Mucosa of descending colon (tissue), 3 donors: ENCODE results near the gene MPIG6B. TPM values are rescaled to one million over a fixed set of nuclear protein-coding genes. Genes with fewer than 3 reads are reported as not detected.
"Not testable (repeated sequence)": the region's sequence is repeated elsewhere in the genome, so short reads cannot be mapped to it uniquely, and the experiment has no call there.

Experiments
- ATAC-seq: fragments of 200-7000 bp; cut with Tn5 transposase; one replicate; pipeline ENCODE4 v1.9.1; 2020; ENCODE audit warnings: mild to moderate bottlenecking, moderate library complexity
- DNase-seq, 3 donors: peaks; one replicate each; pipeline ENCODE4 v3.0.0-alpha.2; 2020
- H3K36me3 ChIP-seq: fragments of 200-600 bp; one replicate; pipeline ENCODE4 v1.8.0; 2021; ENCODE audit warnings: low read depth, mild to moderate bottlenecking
- H3K4me1 ChIP-seq: fragments of 200-600 bp; one replicate; pipeline ENCODE4 v1.8.0; 2021; ENCODE audit warnings: low read depth, mild to moderate bottlenecking
- H3K4me3 ChIP-seq: fragments of 200-600 bp; one replicate; pipeline ENCODE4 v1.8.0; 2021; ENCODE audit warnings: mild to moderate bottlenecking
- H3K9me3 ChIP-seq: fragments of 200-600 bp; one replicate; pipeline ENCODE4 v1.8.0; 2021; ENCODE audit warnings: mild to moderate bottlenecking
- intact Hi-C, 2 donors: fragments of 100-400 bp; cut with DNase I in 1 of 2; cut with micrococcal nuclease in 1 of 2; formaldehyde crosslinking; loops; one replicate each; pipeline versions ENCODE4 v1.11.0 to v1.11.1; 2022; cut with DNase I, micrococcal nuclease
- total RNA-seq, 3 donors: library from RNA; stranded (reverse); fragmentation: NEBNext Ultra II Directional in 2 of 3; extraction: Animal tissue kit (Norgen Biotek cat#: 25700) in 2 of 3; gene quantifications; one replicate each; pipeline versions ENCODE4 v1.2.1 to v1.2.4, GENCODE V29; 2021 to 2023
- TF ChIP-seq, protein P1 (sequence below): fragments of 200-600 bp; IDR thresholded peaks from one replicate; pipeline ENCODE4 v1.8.0; 2022; ENCODE audit warnings: antibody characterized with exemption, mild to moderate bottlenecking
- donor health status: DM: no; HTN: no; CAD: no; lungs with moderate emphysema.
- donor health status: DM: no; HTN: no; CAD: no.
- donor health status: DM: no; HTN: yes; CAD: no.

Gene MPIG6B
- total RNA-seq, 3 donors from 2014 or later, result 0.48 to 1.4 (median 0.57) TPM

DNA sequence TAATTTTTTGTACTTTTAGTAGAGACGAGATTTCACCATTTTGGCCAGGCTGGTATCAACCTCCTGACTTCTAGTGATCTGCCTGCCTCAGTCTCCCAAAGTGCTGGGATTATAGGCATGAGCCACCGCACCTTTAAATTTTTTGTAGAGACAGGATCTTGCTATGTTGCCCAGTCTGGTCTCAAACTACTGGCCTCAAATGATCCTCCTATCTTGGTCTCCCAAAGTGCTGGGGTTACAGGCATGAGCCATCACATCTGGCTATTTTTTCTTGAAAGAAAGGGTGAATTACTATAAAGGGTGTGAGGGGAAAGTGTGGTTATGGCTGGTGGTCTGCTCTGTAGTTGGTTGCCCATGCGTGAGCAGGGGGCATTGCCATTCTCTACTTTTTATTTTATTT lies 14.9 kb upstream of the MPIG6B start:
- H3K9me3 ChIP-seq, result no peaks in the 10 kb centered on the region
- intact Hi-C loops, result no loop called here
- TF ChIP-seq, protein P1, sequence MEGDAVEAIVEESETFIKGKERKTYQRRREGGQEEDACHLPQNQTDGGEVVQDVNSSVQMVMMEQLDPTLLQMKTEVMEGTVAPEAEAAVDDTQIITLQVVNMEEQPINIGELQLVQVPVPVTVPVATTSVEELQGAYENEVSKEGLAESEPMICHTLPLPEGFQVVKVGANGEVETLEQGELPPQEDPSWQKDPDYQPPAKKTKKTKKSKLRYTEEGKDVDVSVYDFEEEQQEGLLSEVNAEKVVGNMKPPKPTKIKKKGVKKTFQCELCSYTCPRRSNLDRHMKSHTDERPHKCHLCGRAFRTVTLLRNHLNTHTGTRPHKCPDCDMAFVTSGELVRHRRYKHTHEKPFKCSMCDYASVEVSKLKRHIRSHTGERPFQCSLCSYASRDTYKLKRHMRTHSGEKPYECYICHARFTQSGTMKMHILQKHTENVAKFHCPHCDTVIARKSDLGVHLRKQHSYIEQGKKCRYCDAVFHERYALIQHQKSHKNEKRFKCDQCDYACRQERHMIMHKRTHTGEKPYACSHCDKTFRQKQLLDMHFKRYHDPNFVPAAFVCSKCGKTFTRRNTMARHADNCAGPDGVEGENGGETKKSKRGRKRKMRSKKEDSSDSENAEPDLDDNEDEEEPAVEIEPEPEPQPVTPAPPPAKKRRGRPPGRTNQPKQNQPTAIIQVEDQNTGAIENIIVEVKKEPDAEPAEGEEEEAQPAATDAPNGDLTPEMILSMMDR, result no peak
- no peaks in the 10 kb centered on the region for H3K36me3 ChIP-seq
- H3K4me3 ChIP-seq, result no peak overlapping the region
- no peak for DNase-seq
- H3K4me1 ChIP-seq, result peaks cover 12% of the 10 kb centered on the region
- no peak for ATAC-seq

DNA sequence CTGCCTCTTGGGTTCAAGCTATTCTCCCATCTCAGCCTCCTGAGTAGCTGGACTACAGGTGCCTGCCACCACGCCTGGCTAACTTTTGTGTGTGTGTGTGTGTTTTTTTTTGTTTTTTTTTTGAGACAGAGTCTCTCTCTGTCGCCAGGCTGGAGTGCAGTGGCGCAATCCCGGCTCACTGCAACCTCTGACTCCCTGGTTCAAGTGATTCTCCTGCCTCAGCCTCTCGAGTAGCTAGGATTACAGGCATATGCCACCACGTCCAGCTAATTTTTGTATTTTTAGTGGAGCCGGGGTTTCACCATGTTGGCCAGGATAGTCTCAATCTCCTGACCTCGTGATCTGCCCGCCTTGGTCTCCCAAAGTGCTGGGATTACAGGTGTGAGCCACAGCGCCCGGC lies 14.0 kb upstream of the MPIG6B start:
- H3K4me1 ChIP-seq, result peaks cover 13% of the 10 kb centered on the region
- DNase-seq, ATAC-seq, H3K36me3 ChIP-seq, intact Hi-C loops, H3K9me3 ChIP-seq, H3K4me3 ChIP-seq: not testable (repeated sequence)

DNA sequence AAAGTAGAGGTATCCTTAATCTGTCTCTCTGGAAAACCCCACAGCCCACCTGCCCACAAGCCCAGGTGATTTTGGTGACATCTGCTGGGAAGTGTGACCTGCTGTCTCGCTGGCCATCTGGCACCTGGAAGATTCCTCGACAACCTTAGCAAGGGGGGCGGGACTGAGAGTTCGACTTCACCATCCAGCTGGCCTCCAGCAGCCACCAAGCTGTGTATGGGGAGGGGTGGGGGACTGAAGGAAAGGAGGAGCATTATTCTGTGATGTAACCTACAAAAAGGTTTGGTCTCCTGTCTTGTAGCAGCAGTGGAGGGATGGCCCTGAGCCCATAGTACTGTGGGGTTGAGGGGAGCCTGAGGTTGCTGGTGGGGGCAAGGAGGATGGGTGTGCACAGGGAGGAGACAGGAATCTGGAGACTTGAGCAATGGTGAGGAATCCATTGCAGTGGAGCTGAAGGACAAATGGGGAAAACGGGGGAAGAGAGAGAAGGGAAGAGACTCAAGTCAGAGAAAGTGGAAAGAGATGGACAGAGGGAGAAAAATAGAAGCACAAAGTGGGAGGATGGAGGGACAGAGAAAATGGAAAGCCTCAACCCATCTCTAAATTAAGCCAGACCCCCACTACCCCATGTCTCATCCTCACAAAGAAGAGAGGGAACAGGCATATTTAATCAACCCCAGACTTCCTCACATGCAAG lies 12.5 kb upstream of the MPIG6B start:
- H3K4me3 ChIP-seq, result no peak overlapping the region
- H3K9me3 ChIP-seq, result no peaks in the 10 kb centered on the region
- H3K4me1 ChIP-seq, result peaks cover 17% of the 10 kb centered on the region
- TF ChIP-seq, protein P1, result no peak
- intact Hi-C loops, result no loop called here
- peak; percentile 5 for ATAC-seq
- H3K36me3 ChIP-seq, result no peaks in the 10 kb centered on the region
- no peak for DNase-seq

DNA sequence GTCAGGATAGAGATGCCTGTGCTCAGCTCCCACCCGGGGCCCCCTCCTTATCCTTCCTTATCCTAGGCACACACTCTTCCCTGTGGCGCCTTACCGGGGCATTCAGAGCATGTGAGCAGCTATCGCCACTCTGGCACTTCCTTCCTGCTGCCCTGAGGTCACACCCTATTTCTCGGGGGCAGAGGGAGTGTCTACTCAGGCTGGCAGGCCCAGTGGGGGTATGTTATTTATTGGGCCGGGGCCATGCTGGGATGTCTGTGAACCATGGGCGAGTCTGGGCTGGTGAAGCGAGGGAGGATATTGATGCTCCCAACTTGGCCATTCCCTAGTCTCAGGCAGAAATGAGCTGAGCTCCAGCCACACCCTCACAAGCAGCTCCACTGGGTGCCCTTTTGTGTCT lies 11.9 kb upstream of the MPIG6B start:
- DNase-seq (peak in 2 of 3 donors; percentile 65 to 66), ATAC-seq (peak; percentile 83)
- Histone ChIP-seq H3K36me3 (no peaks in the 10 kb centered on the region), H3K4me3 (no peak overlapping the region), H3K4me1 (peaks cover 17% of the 10 kb centered on the region), H3K9me3 (no peaks in the 10 kb centered on the region)
- intact Hi-C loops, result no loop called here
- TF ChIP-seq, protein P1, result no peak

DNA sequence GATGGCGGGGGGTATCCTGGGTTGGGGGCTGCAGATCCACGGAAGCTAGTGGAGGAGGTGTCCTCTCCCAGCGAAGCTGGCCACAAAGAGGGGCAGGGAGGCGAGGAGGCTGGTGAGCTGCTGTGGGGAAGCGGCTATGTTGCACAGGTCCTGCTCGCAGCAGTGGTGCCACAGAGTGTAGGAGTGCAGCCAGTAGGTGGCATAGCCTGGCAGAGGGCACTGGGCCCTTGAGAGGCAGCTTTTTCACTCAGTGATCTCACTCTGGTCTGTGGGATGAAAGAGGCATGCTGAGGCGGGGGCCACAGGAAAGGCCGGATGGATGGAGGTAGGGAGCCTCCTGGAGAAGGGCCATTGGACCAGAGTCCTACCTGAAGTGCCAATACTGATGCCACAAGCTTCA lies 10.9 kb upstream of the MPIG6B start:
- H3K4me1 ChIP-seq, result peaks cover 17% of the 10 kb centered on the region
- H3K36me3 ChIP-seq, result no peaks in the 10 kb centered on the region
- TF ChIP-seq, protein P1, result no peak
- peak; percentile 63 for ATAC-seq
- intact Hi-C loops, result no loop called here
- peak in 1 of 3 donors; percentile 47 for DNase-seq
- no peak overlapping the region for H3K4me3 ChIP-seq
- H3K9me3 ChIP-seq, result no peaks in the 10 kb centered on the region

DNA sequence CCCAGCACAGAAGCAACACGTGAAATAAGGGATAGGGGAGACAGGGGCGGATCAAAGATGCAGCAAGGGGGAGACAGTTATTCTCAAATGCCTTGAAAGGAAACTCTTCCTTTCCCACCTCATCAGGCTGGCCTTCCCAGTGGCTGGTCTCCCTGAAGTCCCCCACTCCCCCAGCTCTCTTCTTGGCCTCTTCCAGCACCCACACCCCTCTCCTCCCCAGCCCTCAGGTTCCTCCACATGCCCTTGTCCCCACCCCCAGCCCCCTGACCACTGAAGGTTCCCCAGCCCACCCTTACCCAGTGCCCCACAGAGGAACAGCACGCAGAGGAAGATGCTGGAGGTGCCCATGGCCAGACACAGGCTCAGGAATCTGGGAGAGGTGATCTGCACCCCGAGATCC lies 9.7 kb upstream of the MPIG6B start:
- no peaks in the 10 kb centered on the region for H3K9me3 ChIP-seq
- H3K36me3 ChIP-seq, result no peaks in the 10 kb centered on the region
- intact Hi-C loops, result no loop called here
- TF ChIP-seq, protein P1, result no peak
- no peak overlapping the region for H3K4me3 ChIP-seq
- peaks cover 25% of the 10 kb centered on the region for H3K4me1 ChIP-seq
- ATAC-seq (no peak), DNase-seq (no peak)
